GM12878 (cell line): ENCODE data around the gene B4GALNT4. TPM values are rescaled to one million over a fixed set of nuclear protein-coding genes. Genes with fewer than 3 reads are reported as not detected.

Experiments used
- ATAC-seq: fragments of 200-7000 bp; cut with Tn5 transposase; 3 replicates; pipeline ENCODE4 v1.9.1; 2020; ENCODE audit warnings: mild to moderate bottlenecking, moderate library complexity
- BruUV-seq: library from RNA; stranded (reverse); fragments of 400-500 nt; replicated peaks from 2 replicates; lab custom pipeline; 2021; lab: Mats Ljungman, UMichigan
- CTCF ChIA-PET: fragments of 300-600 bp; sonication (Branson Sonifier 250); formaldehyde crosslinking; extraction: SDS; loops from one replicate; lab custom pipeline; 2021; ENCODE audit warnings: inconsistent platforms; lab: Yijun Ruan, JAX
- POLR2A ChIA-PET: fragments of 350-600 bp; formaldehyde crosslinking; extraction: SDS; loops from one replicate; lab custom pipeline; 2021; ENCODE audit warnings: inconsistent platforms; lab: Charles Lee
- RAD21 ChIA-PET: fragments of 300-600 bp; sonication (Branson Sonifier 250); formaldehyde crosslinking; loops from one replicate; lab custom pipeline; 2023; ENCODE audit warnings: antibody characterized with exemption; ENCODE audit not compliant: unreplicated experiment; lab: Charles Lee
- SMC1A ChIA-PET: fragments of 300-600 bp; sonication (Branson Sonifier 250); formaldehyde crosslinking; loops from one replicate; lab custom pipeline; 2023; ENCODE audit not compliant: unreplicated experiment, uncharacterized antibody; lab: Charles Lee
- DNase-seq: peaks from one replicate; pipeline ENCODE4 v3.0.0-alpha.2; 2011; ENCODE audit warnings: low read depth, low spot score
- FAIRE-seq: peaks from 3 replicates; lab custom pipeline; 2011; peaks lifted over from hg19 to GRCh38; lab: Jason Lieb, UNC
- H2AFZ ChIP-seq: 2 replicates; pipeline ENCODE4 v1.6.0; 2011; ENCODE audit warnings: low read depth, low read length, control low read depth; ENCODE audit not compliant: control insufficient read depth
- H3K27ac ChIP-seq: 2 replicates; pipeline ENCODE4 v1.5.1; 2011; ENCODE audit warnings: control low read depth; ENCODE audit not compliant: control insufficient read depth, insufficient read depth
- H3K27me3 ChIP-seq, 2 experiments: replicated peaks in 1 of 2; 2 replicates each; pipeline versions ENCODE4 v1.6.0 to v1.6.1; 2011; ENCODE audit warnings: low read length in 1 of 2; ENCODE audit not compliant: control insufficient read depth in 2 of 2, insufficient read depth in 2 of 2
- H3K36me3 ChIP-seq, 2 experiments: 2 replicates each; pipeline ENCODE4 v1.5.1; 2011; ENCODE audit warnings: low read length in 1 of 2; ENCODE audit not compliant: control insufficient read depth in 2 of 2, insufficient read depth in 2 of 2
- H3K4me1 ChIP-seq: 2 replicates; pipeline ENCODE4 v1.6.1; 2011; ENCODE audit warnings: mild to moderate bottlenecking, low read length, moderate library complexity, mixed read lengths; ENCODE audit not compliant: control insufficient read depth, insufficient read depth
- H3K4me2 ChIP-seq: 2 replicates; pipeline ENCODE4 v1.6.0; 2011; ENCODE audit warnings: control low read depth; ENCODE audit not compliant: control insufficient read depth, insufficient read depth
- H3K4me3 ChIP-seq: fragments of 200-600 bp; sonication (generic); 2 replicates; pipeline ENCODE4 v1.5.1; 2016
- H3K79me2 ChIP-seq: 2 replicates; pipeline ENCODE4 v1.6.0; 2011; ENCODE audit warnings: low read length; ENCODE audit not compliant: control insufficient read depth, insufficient read depth
- H3K9ac ChIP-seq: 2 replicates; pipeline ENCODE4 v1.8.0; 2011; ENCODE audit warnings: low read length, control low read depth, mixed read lengths; ENCODE audit not compliant: control insufficient read depth, insufficient read depth
- H3K9me3 ChIP-seq: replicated peaks from 3 replicates; pipeline ENCODE4 v1.5.1; 2011; ENCODE audit warnings: mild to moderate bottlenecking, low read length; ENCODE audit not compliant: control insufficient read depth, insufficient read depth
- H4K20me1 ChIP-seq: 2 replicates; pipeline ENCODE4 v1.6.0; 2011; ENCODE audit not compliant: control insufficient read depth, insufficient read depth
- CREM ChIP-seq: IDR thresholded peaks from 2 replicates; pipeline ENCODE4 v1.6.1; 2014; ENCODE audit warnings: antibody characterized with exemption, low read depth
- GABPA ChIP-seq: IDR thresholded peaks from 2 replicates; pipeline ENCODE4 v1.6.1; 2014; ENCODE audit warnings: antibody characterized with exemption, low read depth, mild to moderate bottlenecking, inconsistent platforms
- HDAC6 ChIP-seq: fragments of 200-600 bp; sonication (generic); IDR thresholded peaks from one replicate; pipeline ENCODE4 v1.8.0; 2017; ENCODE audit warnings: antibody characterized with exemption; ENCODE audit not compliant: unreplicated experiment
- KAT2A ChIP-seq: conservative IDR thresholded peaks from 2 replicates; pipeline ENCODE4 v1.6.1; 2011; ENCODE audit warnings: low read depth, low read length; ENCODE audit not compliant: control insufficient read depth
- MTA3 ChIP-seq: IDR thresholded peaks from 2 replicates; pipeline ENCODE4 v1.6.1; 2012; ENCODE audit warnings: low read length, inconsistent platforms, borderline replicate concordance
- NFIC ChIP-seq: IDR thresholded peaks from 2 replicates; pipeline ENCODE4 v1.6.1; 2012; ENCODE audit warnings: low read depth, mild to moderate bottlenecking, inconsistent platforms, low read length, moderate library complexity
- RAD51 ChIP-seq: fragments of 450-650 bp; IDR thresholded peaks from 2 replicates; pipeline ENCODE4 v1.6.1; 2016; ENCODE audit warnings: moderate library complexity, mild to moderate bottlenecking, inconsistent platforms
- SMARCA5 ChIP-seq: fragments of 450-650 bp; IDR thresholded peaks from 2 replicates; pipeline ENCODE4 v1.6.1; 2017; ENCODE audit warnings: mild to moderate bottlenecking
- SRF ChIP-seq, 2 experiments: IDR thresholded peaks; 2 replicates each; pipeline ENCODE4 v1.6.1; 2011; ENCODE audit warnings: low read depth in 2 of 2, low read length in 2 of 2, mild to moderate bottlenecking in 1 of 2, moderate library complexity in 1 of 2
- SUZ12 ChIP-seq: fragments of 200-600 bp; sonication (generic); IDR thresholded peaks from one replicate; pipeline ENCODE4 v1.6.1; 2018; ENCODE audit warnings: antibody characterized with exemption, mild to moderate bottlenecking; ENCODE audit not compliant: unreplicated experiment
- WRNIP1 ChIP-seq: IDR thresholded peaks from 2 replicates; pipeline ENCODE4 v1.6.1; 2011; ENCODE audit warnings: low read depth, low read length, improper control_type of control experiment, borderline replicate concordance
- ZNF217 ChIP-seq: fragments of 450-650 bp; IDR thresholded peaks from 2 replicates; pipeline ENCODE4 v1.6.1; 2017; ENCODE audit warnings: antibody characterized with exemption, mild to moderate bottlenecking
- ZNF622 ChIP-seq: fragments of 450-650 bp; IDR thresholded peaks from 2 replicates; pipeline ENCODE4 v1.6.1; 2017; ENCODE audit warnings: mild to moderate bottlenecking, inconsistent platforms
- WGBS: methylation state at CpG from one replicate; pipeline ENCODE4 v1.1.6; 2016; ENCODE audit warnings: low lambda C conversion rate; ENCODE audit not compliant: insufficient replicate concordance, insufficient coverage; ENCODE audit errors: missing lambda C conversion rate; 5-methylcytosine and 5-hydroxymethylcytosine counted together
- in situ Hi-C: fragments of 300-500 bp; cut with MboI; formaldehyde crosslinking; loops from 9 replicates; pipeline ENCODE4 v1.14.3; 2018; ENCODE audit warnings: mixed read lengths
- intact Hi-C: fragments of 100-400 bp; cut with micrococcal nuclease; formaldehyde crosslinking; loops from one replicate; pipeline ENCODE4 v1.14.2; 2022; ENCODE audit not compliant: unreplicated experiment
- polyA plus RNA-seq, 11 experiments: library from polyadenylated mRNA; depleted of rRNA in 4 of 11; unstranded in 6 of 11; stranded (reverse) in 5 of 11; fragments of >200 nt; fragmentation: Nextera tagmentation in 4 of 11; fragmentation: Illumina TruSeq in 1 of 11; extraction: Ambion mirVana in 4 of 11; extraction: Trizol in 1 of 11; gene quantifications; 1 replicate in 1 of 11; 2 replicates in 10 of 11; pipeline versions ENCODE4 v1.2.1 to v1.2.3, GENCODE V29; 2011 to 2016; ENCODE audit warnings: inconsistent platforms in 2 of 11, missing spikeins in 2 of 11, low read depth in 1 of 11
- total RNA-seq, 4 experiments: library from RNA; depleted of rRNA in 3 of 4; stranded (reverse); fragments of >200 nt in 3 of 4; fragmentation: Illumina TruSeq in 1 of 4; extraction: Trizol in 1 of 4; gene quantifications; 2 replicates each; pipeline versions ENCODE4 v1.2.1 to v1.2.3, GENCODE V29; 2013 to 2021
- TF ChIP-seq, protein P1 (sequence below): IDR thresholded peaks from 2 replicates; pipeline ENCODE4 v1.6.1; 2012; ENCODE audit warnings: low read depth, low read length, improper control_type of control experiment
- TF ChIP-seq, protein P2 (sequence below): IDR thresholded peaks from 2 replicates; pipeline ENCODE4 v1.6.1; 2012; ENCODE audit warnings: improper control_type of control experiment, low read depth, low read length; ENCODE audit not compliant: insufficient replicate concordance
- TF ChIP-seq, protein P3 (sequence below): IDR thresholded peaks from 2 replicates; pipeline ENCODE4 v1.6.1; 2012; ENCODE audit warnings: low read depth, low read length, improper control_type of control experiment

Gene B4GALNT4
- total and polyA plus RNA-seq, 10 of the 15 experiments (the other 5 are each of a cell fraction or from before 2014, with no cell fraction given), result 0.04 to 0.82 (median 0.40) TPM; not detected in 6

DNA sequence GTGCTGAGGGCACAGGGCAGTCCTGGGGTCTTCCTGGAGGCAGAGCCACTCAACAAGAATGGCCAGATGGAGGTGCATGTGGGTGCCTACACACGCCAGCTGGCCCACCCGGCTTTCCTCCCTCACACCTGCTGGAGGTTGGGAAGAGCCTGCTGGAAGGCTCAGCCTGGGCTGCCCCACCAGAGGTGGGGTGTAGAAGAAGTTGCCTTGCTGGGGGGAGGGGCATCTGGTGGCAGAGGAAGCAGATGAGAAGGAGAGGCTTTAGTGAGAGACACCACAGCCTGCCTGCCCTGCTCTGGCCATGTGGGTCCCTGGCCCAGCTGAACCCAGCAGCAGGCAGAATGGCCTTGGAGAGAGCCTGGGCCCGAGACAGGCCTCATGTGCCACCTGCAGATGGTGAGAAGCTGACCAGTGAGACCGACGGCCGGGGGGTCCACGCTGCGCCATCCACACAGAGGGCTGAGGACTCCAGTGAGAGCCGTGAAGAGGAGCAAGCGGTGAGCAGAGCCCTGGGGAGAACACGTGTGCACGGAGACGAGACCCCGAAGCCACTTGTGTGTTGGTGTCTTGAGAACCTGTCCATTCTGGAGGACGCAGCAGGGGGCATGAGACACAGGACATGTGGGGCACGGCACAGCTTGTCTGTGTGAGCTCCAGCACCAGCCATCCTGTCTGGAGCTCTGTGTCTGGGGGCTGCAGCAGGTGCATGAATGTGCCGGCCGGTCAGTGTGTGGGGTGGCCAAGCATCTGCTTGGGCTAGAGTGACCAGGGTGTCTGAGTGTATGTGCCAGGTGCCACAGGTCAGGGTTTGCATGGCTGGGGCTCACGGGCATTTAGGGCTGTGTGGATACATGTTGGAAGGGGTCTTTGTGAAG is 2.7 kb downstream of the B4GALNT4 start:
- Histone ChIP-seq H2AFZ (no peak overlapping the region), H3K79me2 (no peaks in the 10 kb centered on the region), H3K4me3 (no peak overlapping the region), H3K9ac (no peak overlapping the region), H3K9me3 (no peaks in the 10 kb centered on the region), H4K20me1 (no peaks in the 10 kb centered on the region), H3K4me1 (no peaks in the 10 kb centered on the region), H3K36me3 (no peaks in the 10 kb centered on the region), H3K27me3 (peaks cover 4 to 8% of the 10 kb centered on the region in 2 experiments; a peak in 3 of 4 replicates), H3K4me2 (no peak overlapping the region), H3K27ac (no peak overlapping the region)
- ChIA-PET CTCF (interaction anchor here (0.8 to 1.0 kb wide), 2 partner anchors 13 to 122 kb away, joined by 3 read pairs; no protein-coding TSS in a partner anchor), SMC1A (no interaction called here), RAD21 (no interaction called here), POLR2A (no interaction called here)
- intact Hi-C loops, result no loop called here
- no peak for DNase-seq
- WGBS, result 49% methylated on average over 19 of the region's 19 CpGs
- in situ Hi-C loops, result no loop called here
- FAIRE-seq, result no peak
- ATAC-seq, result peak; percentile 23; the same call in 2 of the 3 replicates
- BruUV-seq, result no TSS peak
- TF ChIP-seq GABPA (no peak), SRF (IDR thresholded peaks at IDR 0.05; ENCODE audit: low read depth in 2 of 2, low read length in 2 of 2) (no peak), KAT2A (no peak), NFIC (no peak), MTA3 (no peak), ZNF622 (no peak), SMARCA5 (no peak), HDAC6 (no peak), RAD51 (no peak), ZNF217 (no peak), SUZ12 (no peak), CREM (no peak), WRNIP1 (no peak)
- TF ChIP-seq, protein P1, sequence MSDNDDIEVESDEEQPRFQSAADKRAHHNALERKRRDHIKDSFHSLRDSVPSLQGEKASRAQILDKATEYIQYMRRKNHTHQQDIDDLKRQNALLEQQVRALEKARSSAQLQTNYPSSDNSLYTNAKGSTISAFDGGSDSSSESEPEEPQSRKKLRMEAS, result no peak
- TF ChIP-seq, protein P2, sequence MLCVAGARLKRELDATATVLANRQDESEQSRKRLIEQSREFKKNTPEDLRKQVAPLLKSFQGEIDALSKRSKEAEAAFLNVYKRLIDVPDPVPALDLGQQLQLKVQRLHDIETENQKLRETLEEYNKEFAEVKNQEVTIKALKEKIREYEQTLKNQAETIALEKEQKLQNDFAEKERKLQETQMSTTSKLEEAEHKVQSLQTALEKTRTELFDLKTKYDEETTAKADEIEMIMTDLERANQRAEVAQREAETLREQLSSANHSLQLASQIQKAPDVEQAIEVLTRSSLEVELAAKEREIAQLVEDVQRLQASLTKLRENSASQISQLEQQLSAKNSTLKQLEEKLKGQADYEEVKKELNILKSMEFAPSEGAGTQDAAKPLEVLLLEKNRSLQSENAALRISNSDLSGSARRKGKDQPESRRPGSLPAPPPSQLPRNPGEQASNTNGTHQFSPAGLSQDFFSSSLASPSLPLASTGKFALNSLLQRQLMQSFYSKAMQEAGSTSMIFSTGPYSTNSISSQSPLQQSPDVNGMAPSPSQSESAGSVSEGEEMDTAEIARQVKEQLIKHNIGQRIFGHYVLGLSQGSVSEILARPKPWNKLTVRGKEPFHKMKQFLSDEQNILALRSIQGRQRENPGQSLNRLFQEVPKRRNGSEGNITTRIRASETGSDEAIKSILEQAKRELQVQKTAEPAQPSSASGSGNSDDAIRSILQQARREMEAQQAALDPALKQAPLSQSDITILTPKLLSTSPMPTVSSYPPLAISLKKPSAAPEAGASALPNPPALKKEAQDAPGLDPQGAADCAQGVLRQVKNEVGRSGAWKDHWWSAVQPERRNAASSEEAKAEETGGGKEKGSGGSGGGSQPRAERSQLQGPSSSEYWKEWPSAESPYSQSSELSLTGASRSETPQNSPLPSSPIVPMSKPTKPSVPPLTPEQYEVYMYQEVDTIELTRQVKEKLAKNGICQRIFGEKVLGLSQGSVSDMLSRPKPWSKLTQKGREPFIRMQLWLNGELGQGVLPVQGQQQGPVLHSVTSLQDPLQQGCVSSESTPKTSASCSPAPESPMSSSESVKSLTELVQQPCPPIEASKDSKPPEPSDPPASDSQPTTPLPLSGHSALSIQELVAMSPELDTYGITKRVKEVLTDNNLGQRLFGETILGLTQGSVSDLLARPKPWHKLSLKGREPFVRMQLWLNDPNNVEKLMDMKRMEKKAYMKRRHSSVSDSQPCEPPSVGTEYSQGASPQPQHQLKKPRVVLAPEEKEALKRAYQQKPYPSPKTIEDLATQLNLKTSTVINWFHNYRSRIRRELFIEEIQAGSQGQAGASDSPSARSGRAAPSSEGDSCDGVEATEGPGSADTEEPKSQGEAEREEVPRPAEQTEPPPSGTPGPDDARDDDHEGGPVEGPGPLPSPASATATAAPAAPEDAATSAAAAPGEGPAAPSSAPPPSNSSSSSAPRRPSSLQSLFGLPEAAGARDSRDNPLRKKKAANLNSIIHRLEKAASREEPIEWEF, result no peak
- TF ChIP-seq, protein P3, sequence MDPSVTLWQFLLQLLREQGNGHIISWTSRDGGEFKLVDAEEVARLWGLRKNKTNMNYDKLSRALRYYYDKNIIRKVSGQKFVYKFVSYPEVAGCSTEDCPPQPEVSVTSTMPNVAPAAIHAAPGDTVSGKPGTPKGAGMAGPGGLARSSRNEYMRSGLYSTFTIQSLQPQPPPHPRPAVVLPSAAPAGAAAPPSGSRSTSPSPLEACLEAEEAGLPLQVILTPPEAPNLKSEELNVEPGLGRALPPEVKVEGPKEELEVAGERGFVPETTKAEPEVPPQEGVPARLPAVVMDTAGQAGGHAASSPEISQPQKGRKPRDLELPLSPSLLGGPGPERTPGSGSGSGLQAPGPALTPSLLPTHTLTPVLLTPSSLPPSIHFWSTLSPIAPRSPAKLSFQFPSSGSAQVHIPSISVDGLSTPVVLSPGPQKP, result no peak
